H1 (cell line): ENCODE measurements around the gene KRTAP11-1. TPM values are rescaled to one million over a fixed set of nuclear protein-coding genes. Genes with fewer than 3 reads are reported as not detected.

Experiments used
- CHD2 ChIP-seq: IDR thresholded peaks from 2 replicates; pipeline ENCODE4 v1.6.1; 2012; ENCODE audit warnings: low read length, improper control_type of control experiment
- JUN ChIP-seq: IDR thresholded peaks from 2 replicates; pipeline ENCODE4 v1.6.1; 2011; ENCODE audit warnings: low read depth, mild to moderate bottlenecking, improper control_type of control experiment, low read length
- RNF2 ChIP-seq: fragments of 200-900, 300-1000 bp; sonication (generic); IDR thresholded peaks from 2 replicates; pipeline ENCODE4 v1.7.1; 2016; ENCODE audit warnings: borderline replicate concordance, low read depth, mild to moderate bottlenecking, antibody characterized with exemption, low read length; ENCODE audit not compliant: poor library complexity, severe bottlenecking; ENCODE audit errors: missing control alignments
- SP2 ChIP-seq: IDR thresholded peaks from 2 replicates; pipeline ENCODE4 v1.6.1; 2012; ENCODE audit warnings: mild to moderate bottlenecking, low read length, inconsistent platforms
- YY1 ChIP-seq: IDR thresholded peaks from 2 replicates; pipeline ENCODE4 v1.6.1; 2011; ENCODE audit warnings: low read depth, mild to moderate bottlenecking, low read length
- polyA plus RNA-seq, 7 experiments: library from polyadenylated mRNA; depleted of rRNA in 3 of 7; stranded (reverse) in 5 of 7; unstranded in 2 of 7; fragments of >200 nt in 5 of 7; fragments of 200-250 nt in 2 of 7; gene quantifications; 1 replicate in 5 of 7; 2 replicates in 1 of 7; 4 replicates in 1 of 7; pipeline versions ENCODE4 v1.2.1 to v1.2.3, GENCODE V29; 2011 to 2013; ENCODE audit warnings: missing spikeins in 2 of 7, mixed read lengths in 2 of 7
- total RNA-seq: library from RNA; stranded (reverse); fragmentation: NEBNext Ultra II Directional; extraction: Animal tissue kit (Norgen Biotek cat#: 25700); gene quantifications from 2 replicates; pipeline ENCODE4 v1.2.1, GENCODE V29; 2021

The KRTAP11-1 gene
- total and polyA plus RNA-seq, 2 of the 8 experiments (the other 6 are each of a cell fraction or from before 2014, with no cell fraction given): not detected

DNA sequence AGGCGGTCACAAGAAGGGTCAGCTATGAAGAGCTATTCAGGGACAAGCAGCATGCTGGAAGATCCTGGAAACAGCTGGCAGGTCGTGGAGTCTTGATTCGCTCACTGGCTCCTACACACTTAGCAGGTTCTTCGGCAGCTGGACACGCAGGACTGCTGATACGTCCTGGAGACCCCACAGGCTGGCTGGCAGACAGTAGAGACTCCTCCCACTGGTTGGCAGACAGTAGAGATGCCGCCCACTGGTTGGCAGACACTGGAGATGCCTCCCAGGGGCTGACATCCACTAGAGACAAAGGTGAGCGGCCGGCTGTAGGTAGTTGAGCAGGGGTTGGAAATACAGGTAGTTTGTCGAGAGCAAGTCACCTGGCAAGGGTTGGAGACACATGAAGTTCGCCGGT is 466 bp downstream of the KRTAP11-1 start (continued):
- TF ChIP-seq YY1 (no peak), JUN (no peak), SP2 (no peak), CHD2 (no peak), RNF2 (no peak)
